ENCODE measurements around the gene DGKZ.

The DGKZ gene

DNA sequence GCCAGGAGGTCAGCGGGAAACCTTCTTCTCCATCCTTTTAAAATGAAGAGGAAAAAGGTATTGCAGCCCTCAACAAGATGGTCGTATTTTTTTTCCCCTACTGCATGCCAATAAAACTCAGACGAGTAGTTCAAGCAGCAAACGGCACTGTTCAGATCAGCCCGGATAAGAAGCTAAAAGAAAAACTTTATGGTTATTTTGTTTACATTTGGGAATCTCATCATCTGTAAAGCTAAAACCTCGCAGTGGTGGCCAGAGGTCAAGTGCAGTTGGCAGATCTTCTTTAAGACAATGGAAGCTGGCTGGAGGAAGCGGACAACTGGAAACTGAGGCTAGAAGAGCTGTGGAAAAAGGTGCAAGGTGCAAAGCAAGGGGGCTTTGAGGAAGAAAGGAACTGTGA is 75.3 kb downstream of the DGKZ start:
- TF ChIP-seq, protein P1, sequence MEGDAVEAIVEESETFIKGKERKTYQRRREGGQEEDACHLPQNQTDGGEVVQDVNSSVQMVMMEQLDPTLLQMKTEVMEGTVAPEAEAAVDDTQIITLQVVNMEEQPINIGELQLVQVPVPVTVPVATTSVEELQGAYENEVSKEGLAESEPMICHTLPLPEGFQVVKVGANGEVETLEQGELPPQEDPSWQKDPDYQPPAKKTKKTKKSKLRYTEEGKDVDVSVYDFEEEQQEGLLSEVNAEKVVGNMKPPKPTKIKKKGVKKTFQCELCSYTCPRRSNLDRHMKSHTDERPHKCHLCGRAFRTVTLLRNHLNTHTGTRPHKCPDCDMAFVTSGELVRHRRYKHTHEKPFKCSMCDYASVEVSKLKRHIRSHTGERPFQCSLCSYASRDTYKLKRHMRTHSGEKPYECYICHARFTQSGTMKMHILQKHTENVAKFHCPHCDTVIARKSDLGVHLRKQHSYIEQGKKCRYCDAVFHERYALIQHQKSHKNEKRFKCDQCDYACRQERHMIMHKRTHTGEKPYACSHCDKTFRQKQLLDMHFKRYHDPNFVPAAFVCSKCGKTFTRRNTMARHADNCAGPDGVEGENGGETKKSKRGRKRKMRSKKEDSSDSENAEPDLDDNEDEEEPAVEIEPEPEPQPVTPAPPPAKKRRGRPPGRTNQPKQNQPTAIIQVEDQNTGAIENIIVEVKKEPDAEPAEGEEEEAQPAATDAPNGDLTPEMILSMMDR (IDR thresholded peaks at IDR 0.05): no peak

DNA sequence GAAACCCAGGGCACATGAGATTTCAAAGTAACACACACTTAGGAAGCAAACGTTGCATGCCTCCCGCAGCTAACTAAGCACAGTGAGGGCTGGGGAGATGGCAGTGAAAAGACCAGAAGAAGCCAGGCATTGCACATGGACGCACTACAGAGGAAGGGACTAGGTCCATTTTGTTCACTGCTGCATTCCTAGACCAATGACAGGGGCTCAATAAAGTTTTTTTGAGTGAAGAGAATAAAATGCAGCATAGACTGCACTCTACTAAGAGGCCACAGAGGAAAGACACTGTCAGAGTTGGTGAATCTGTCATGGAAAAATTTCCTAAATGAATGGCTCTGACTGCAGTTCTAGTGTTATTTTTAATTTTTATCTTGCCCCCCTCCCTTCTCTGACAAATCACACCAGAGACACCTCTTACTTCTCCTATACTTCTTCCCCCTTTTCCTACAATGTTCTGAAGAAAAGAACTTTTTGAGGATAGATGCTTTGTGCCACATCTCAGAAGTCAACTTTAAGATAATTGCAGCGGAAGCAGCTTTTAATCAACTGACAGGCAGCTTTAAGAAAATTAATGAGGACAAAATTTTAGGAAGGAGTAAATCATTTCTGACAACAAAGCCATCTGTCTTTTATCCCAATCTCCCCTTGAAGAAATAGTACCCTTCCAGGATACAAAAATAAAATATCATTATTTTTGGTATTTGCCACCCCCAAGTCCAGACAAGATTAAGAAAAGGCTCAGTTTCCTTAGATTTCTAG is 79.1 kb downstream of the DGKZ start:
- TF ChIP-seq, protein P1 (IDR thresholded peaks at IDR 0.05): no peak

DNA sequence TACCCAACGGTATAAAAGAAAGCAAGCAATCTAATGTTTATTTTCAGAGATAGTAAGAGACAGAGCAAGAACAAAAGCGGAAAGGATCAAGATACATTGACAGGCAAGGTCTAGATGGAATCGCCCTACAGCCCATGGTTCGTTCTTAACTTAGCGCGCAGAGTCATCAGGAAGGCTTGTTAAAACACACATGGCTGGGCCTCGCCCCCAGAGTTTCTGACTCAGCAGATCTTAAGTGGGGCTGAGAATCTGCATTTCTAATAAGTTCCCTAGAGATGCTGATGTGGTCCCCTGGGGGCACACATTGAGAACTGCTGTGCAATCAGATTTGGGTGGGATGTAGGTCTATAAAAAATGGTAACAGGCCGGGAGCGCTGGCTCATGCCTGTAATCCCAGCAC is 80.1 kb downstream of the DGKZ start:
- TF ChIP-seq, protein P1 (IDR thresholded peaks at IDR 0.05): no peak

DNA sequence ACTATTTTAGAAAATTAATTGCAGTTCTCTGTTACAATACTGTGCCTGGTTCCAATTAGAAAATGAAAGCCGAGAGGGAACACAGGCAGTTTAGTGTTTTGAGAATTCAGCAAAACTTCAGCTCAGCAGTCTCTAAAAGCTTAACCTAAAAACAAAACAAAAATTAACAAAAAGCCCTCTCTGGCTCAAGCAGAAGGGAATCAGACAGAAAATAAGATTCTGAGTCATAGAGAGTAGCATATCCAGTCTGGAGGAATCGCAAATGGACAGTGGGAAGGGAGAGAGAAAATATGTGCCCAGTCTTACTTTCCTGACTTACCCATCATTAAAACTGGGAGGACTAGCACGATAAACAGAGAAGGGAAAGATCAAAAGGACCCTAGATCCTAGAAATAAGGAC is 82.5 kb downstream of the DGKZ start:
- TF ChIP-seq, protein P1 (IDR thresholded peaks at IDR 0.05): no peak

Measured in LNCAP (cell line).